ENCODE measurements around the gene GLB1L3.

Gene GLB1L3

GRCh38 chr11:134346101-134346975 is 70.2 kb downstream of the GLB1L3 start:
- DNase-seq = no peak

DNA sequence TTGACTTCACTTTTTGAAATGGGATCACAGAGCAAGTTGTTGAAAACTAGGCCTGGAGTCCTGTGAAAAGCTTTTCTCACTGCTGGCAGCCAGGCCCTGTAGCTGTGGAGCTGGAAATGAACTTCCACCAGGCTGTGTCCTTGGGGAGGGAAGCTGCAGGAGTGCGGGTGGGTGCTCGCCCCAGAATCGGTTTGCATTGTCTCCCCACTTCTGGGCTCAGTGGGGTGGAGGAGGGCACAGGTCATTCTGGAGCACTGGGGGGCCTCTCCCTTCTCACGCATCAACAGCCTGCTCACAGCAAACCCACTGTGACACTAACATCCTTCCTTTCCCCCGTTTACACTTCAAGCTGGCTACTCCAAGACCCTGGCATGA is 70.8 kb downstream of the GLB1L3 start:
- DNase-seq = no peak

- no peak for DNase-seq
Measured at GRCh38 chr11:134347441-134347840, 71.3 kb downstream of the GLB1L3 start.

DNA sequence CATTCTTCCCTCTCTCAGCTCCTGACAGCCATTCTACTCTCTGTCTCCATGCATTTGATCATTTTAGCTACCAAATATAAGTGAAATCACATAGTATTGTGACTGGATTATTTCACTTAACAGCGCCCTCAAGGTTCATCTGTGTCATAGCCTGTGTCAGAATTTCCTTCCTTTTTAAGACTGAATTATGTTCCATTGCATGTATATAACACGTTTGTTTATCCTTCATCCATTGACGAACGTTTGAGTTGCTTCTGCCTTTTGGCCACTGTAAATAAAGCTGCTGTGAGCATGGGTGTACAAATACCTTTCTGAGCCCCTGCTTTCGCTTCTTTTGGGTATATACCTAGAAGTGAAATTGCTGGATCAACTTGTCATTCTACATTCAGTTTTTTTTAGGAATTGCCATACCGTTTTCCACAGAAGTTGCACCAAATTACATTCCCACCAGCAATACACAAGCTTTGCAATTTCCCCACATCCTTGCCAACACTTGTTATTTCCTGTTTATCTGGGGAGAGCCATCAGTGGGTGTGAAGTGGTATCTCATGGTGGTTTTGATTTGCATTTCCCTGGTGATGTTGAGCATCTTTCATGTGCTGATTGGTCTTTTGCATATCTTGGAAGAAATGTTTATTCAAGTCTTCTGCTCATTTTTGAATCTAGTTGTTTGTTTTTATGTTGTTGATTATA is 73.1 kb downstream of the GLB1L3 start:
- no peak for DNase-seq

- no peak for DNase-seq
Measured at GRCh38 chr11:134349802-134350355, 73.7 kb downstream of the GLB1L3 start.

DNA sequence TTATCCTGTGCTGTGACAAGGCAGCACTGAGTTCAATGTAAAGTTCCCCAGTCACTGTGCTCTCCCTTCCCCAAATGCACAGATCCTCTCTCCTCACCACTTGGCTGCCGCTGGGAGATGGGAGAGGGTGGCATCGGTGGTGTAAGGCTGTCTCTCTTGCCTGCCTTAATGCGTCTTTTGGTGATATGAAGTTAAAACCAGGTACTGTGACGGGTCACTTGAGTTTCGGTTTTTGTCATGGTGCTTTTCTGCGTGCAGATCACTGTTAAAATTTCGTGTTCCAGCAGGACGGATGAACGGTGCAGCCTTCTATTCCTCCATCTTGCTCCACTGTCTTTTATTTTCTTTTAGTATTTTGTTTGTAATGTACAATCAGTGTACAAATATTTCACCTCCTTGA is 74.2 kb downstream of the GLB1L3 start:
- DNase-seq = no peak

- no peak for DNase-seq
Measured at GRCh38 chr11:134352111-134352510, 75.9 kb downstream of the GLB1L3 start.

DNA sequence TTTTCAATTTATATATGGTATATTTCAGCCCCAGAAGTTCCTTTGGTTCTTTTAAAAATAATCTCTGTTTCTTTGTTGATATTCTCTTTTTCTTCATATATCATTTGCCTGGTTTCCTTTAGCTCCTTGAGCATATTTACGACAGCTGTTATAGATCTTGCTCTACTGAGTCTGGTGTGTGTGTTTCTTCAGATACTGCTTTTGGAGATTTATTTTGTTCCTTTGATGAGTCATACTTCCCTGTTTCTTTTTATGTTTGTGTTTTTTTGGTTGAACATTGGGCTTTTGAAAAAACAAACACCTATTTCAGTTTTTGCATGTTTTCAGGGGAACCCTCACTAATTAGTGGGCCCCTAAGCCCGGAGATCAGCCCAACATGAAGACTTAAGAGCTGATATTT is 79.0 kb downstream of the GLB1L3 start:
- no peak for DNase-seq

GRCh38 chr11:134355656-134356055 is 79.5 kb downstream of the GLB1L3 start:
- DNase-seq = no peak

DNA sequence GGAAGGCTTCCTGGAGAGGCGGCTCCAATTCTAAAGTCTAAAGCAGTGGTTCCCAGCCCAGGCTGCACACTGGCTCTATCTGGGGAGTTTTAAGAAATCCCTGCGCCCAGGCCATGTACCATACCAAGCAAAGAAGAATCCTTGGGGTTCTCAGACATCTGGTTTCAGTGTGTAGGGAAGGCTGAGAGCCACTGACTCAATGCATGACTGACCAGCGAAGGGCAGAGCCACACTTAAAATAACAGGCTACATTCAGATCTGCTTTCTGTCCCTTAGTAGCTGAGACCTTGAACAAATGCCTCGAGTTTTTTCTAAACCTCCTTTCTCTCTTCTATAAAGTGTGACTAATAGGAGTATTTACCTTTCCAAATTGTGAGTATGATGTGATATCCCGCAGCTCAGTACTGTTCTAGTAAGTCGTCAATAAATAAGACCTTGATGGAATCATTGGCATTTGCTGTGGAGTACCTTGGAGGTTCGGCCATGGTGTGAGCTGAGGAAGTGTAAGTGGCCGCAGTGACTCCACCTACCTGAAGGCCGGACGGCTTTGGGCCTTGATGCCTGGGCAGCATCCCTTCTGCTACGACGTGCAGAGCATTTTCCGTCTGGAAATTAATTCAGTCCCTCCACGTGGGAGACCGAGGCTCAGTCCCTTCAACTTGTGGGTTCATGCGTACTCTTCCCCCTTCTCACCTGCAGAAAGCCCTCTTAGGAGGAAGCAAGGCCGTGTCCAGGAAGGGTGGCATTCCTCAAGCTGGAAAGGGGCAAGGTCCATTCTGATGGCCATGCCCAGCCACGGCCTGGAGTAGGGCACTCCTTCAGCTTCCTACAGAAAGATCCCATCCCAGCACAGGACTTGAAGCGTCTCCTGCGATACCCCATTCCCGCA is 80.7 kb downstream of the GLB1L3 start:
- no peak for DNase-seq

DNA sequence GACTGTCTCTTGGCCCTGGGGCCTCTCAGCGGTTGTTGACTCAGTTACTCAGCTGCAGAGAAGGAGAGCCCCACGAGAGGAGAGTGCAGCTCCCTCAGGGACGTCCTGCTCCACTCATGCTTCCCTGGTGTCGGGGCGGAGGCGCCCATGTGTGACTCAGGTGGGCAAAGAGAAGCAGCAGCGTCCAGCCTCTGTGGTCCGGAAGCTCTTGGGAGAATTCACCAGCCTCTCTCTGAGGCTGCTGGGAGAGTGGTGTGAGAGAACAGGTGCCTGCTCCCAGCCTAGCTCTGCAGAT is 81.3 kb downstream of the GLB1L3 start:
- DNase-seq = no peak

GRCh38 chr11:134358165-134358855 is 82.1 kb downstream of the GLB1L3 start:
- no peak for DNase-seq

- DNase-seq = no peak
Measured at GRCh38 chr11:134358856-134359490, 82.8 kb downstream of the GLB1L3 start.

- DNase-seq = no peak
Measured at GRCh38 chr11:134359646-134360045, 83.5 kb downstream of the GLB1L3 start.

- no peak for DNase-seq
Measured at GRCh38 chr11:134360050-134360835, 84.1 kb downstream of the GLB1L3 start.

- no peak for DNase-seq
Measured at GRCh38 chr11:134361661-134362060, 85.5 kb downstream of the GLB1L3 start.

GRCh38 chr11:134362192-134362901 is 86.2 kb downstream of the GLB1L3 start:
- no peak for DNase-seq

DNA sequence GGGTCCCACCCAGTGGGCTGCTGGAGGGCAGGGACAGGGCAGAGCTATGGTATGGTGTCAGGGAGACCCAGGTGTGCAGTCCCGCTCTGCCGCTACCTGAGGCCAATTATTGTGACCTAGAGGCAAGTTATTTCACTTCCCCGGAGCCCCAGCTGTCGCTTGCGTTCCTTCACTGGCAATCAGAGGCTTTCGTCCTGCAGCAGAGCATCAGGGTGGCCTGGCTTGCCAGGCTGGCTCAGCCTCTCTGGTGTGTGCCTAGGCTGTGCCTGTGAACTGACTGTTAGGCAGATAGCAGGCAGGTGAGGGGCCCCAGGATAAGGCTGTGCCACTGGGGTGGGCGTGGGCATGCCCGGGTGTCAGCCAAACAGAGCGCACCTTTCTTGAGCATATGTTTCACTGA is 87.0 kb downstream of the GLB1L3 start:
- DNase-seq = no peak

- DNase-seq = no peak
Measured at GRCh38 chr11:134363592-134363991, 87.4 kb downstream of the GLB1L3 start.

DNA sequence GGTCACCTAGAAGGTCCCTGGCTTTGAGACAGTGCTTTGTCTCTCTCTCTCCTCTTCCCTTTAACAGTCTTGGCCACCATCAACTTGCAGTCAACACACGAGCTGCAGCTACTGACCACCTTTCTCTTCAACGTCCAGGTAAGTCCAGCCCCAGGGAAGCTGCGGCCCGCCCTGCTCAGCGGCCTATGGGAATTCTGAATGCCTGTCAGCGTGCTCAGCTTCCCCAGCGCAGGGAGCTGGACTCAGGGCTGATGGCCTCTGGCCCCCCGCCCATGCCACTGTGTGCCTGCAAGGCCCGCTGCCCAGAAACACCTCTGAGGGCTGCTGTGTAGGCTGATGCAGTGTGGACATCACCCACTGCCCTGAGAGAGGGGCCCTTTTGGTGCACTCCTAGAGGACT is 88.1 kb downstream of the GLB1L3 start:
- no peak for DNase-seq
